ENCODE data around the gene SUN5. TPM values are rescaled to one million over a fixed set of nuclear protein-coding genes. Genes with fewer than 3 reads are reported as not detected.

SUN5 gene
- total RNA-seq, 4 donors from 2014 or later: not detected

- TF ChIP-seq CTCF (IDR thresholded peaks at IDR 0.05 in 4 of 5, conservative IDR thresholded peaks at IDR 0.05 in 1 of 5) (no peak), POLR2A (IDR thresholded peaks at IDR 0.05) (no peak)
- ATAC-seq (no peak), DNase-seq (no peak)
- Histone ChIP-seq H3K27ac (no peak overlapping the region), H3K4me1 (no peaks in the 10 kb centered on the region), H3K4me3 (no peak overlapping the region), H3K36me3 (no peaks in the 10 kb centered on the region), H3K9me3 (no peaks in the 10 kb centered on the region), H3K27me3 (no peaks in the 10 kb centered on the region)
- intact Hi-C loops (cut with DNase I; ENCODE audit: low total_unique reads) (no loop called here), in situ Hi-C loops (cut with MboI; ENCODE audit: low sequenced_read_pairs in 4 of 4) (no loop called here)
These were observed 8.4 kb downstream of the SUN5 start for GRCh38 chr20:32995802-32996201.

- H3K27me3 ChIP-seq: no peaks in the 10 kb centered on the region
- DNase-seq: no peak
- no peak overlapping the region for H3K27ac ChIP-seq
- no peaks in the 10 kb centered on the region for H3K9me3 ChIP-seq
- TF ChIP-seq POLR2A (IDR thresholded peaks at IDR 0.05) (no peak), CTCF (IDR thresholded peaks at IDR 0.05 in 4 of 5, conservative IDR thresholded peaks at IDR 0.05 in 1 of 5) (no peak)
- H3K4me3 ChIP-seq: no peak overlapping the region
- no peaks in the 10 kb centered on the region for H3K4me1 ChIP-seq
- H3K36me3 ChIP-seq: no peaks in the 10 kb centered on the region
- in situ Hi-C loops (cut with MboI; ENCODE audit: low sequenced_read_pairs in 4 of 4) (no loop called here), intact Hi-C loops (cut with DNase I; ENCODE audit: low total_unique reads) (no loop called here)
- ATAC-seq: no peak
These were observed 10.7 kb downstream of the SUN5 start for GRCh38 chr20:32993496-32994050.

GRCh38 chr20:32991792-32992641 lies 12.2 kb downstream of the SUN5 start:
- ATAC-seq (no peak), DNase-seq (no peak)
- no peak overlapping the region for H3K4me3 ChIP-seq
- no peak overlapping the region for H3K27ac ChIP-seq
- intact Hi-C loops (cut with DNase I; ENCODE audit: low total_unique reads) (no loop called here), in situ Hi-C loops (cut with MboI; ENCODE audit: low sequenced_read_pairs in 4 of 4) (no loop called here)
- H3K4me1 ChIP-seq: no peaks in the 10 kb centered on the region
- H3K27me3 ChIP-seq: no peaks in the 10 kb centered on the region
- no peaks in the 10 kb centered on the region for H3K9me3 ChIP-seq
- no peaks in the 10 kb centered on the region for H3K36me3 ChIP-seq
- no peak for TF ChIP-seq POLR2A (IDR thresholded peaks at IDR 0.05)

GRCh38 chr20:32991383-32991782 lies 12.8 kb downstream of the SUN5 start:
- H3K4me1 ChIP-seq: no peaks in the 10 kb centered on the region
- no peaks in the 10 kb centered on the region for H3K36me3 ChIP-seq
- no peak overlapping the region for H3K4me3 ChIP-seq
- H3K27me3 ChIP-seq: no peaks in the 10 kb centered on the region
- no peak overlapping the region for H3K27ac ChIP-seq
- TF ChIP-seq CTCF (IDR thresholded peaks at IDR 0.05 in 4 of 5, conservative IDR thresholded peaks at IDR 0.05 in 1 of 5) (no peak), POLR2A (IDR thresholded peaks at IDR 0.05) (no peak)
- in situ Hi-C loops (cut with MboI; ENCODE audit: low sequenced_read_pairs in 4 of 4) (no loop called here), intact Hi-C loops (cut with DNase I; ENCODE audit: low total_unique reads) (no loop called here)
- DNase-seq (no peak), ATAC-seq (no peak)
- no peaks in the 10 kb centered on the region for H3K9me3 ChIP-seq

GRCh38 chr20:32990426-32990825 lies 13.8 kb downstream of the SUN5 start:
- Histone ChIP-seq H3K4me3 (no peak overlapping the region), H3K27me3 (no peaks in the 10 kb centered on the region), H3K4me1 (no peaks in the 10 kb centered on the region), H3K9me3 (no peaks in the 10 kb centered on the region), H3K36me3 (no peaks in the 10 kb centered on the region), H3K27ac (no peak overlapping the region)
- no peak for ATAC-seq
- intact Hi-C loops (cut with DNase I; ENCODE audit: low total_unique reads): no loop called here
- TF ChIP-seq CTCF (IDR thresholded peaks at IDR 0.05 in 4 of 5, conservative IDR thresholded peaks at IDR 0.05 in 1 of 5): no peak
- TF ChIP-seq POLR2A (IDR thresholded peaks at IDR 0.05): no peak
- in situ Hi-C loops (cut with MboI; ENCODE audit: low sequenced_read_pairs in 4 of 4): no loop called here
- no peak for DNase-seq
